Right ventricle myocardium superior (tissue), 1 donor: ENCODE results near the gene RC3H1. TPM values are rescaled to one million over a fixed set of nuclear protein-coding genes. Genes with fewer than 3 reads are reported as not detected.

Source experiments
- ATAC-seq: fragments of 200-7000 bp; cut with Tn5 transposase; one replicate; pipeline ENCODE4 v1.9.1; 2020; ENCODE audit warnings: mild to moderate bottlenecking; ENCODE audit not compliant: poor library complexity
- DNase-seq: peaks from one replicate; pipeline ENCODE4 v3.0.0-alpha.2; 2020
- intact Hi-C: fragments of 100-400 bp; cut with DNase I; formaldehyde crosslinking; loops from one replicate; pipeline ENCODE4 v1.11.2; 2022
- total RNA-seq: library from RNA; stranded (reverse); fragmentation: NEBNext Ultra II Directional; extraction: Animal tissue kit (Norgen Biotek cat#: 25700); gene quantifications from one replicate; pipeline ENCODE4 v1.2.1, GENCODE V29; 2021
- donor health status: DM: no; HTN: yes; CAD: no; lungs with severe emphysema.

Gene RC3H1
- total RNA-seq, 1 donor from 2014 or later, result 22.6 TPM

DNA sequence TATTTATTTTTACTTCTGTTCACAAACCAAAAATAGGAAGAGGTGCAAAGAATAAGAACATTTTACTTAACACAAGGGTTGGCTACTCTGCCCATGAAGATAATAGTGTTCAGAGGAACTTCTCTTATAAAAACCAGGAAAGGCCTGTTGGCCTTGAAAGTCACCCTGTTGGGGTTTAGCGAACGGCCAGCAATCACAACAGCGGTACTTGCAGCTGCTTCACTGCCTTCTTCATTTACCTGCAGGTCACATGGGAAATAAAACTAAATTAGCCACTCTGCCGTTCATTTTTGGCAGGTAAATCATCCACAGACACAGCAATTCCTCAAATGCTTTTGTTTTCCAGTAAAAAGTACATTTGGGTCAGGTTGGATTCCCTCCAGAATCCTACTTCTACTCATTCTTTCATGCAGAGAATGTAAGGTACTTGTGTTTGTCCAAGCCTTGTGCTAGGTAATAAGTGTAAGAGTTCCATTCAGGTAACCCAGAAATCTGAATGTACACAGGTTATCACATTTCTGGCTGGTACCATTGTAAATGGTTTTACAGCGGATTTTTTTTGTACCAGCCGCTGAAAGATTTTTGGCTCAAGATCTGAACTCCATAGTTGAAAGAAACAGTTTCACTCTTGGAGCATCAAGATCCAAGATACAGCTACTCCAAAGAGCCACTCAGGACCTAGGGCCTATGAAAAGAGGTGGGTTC is 118.2 kb downstream of the RC3H1 start:
- no peak for DNase-seq
- ATAC-seq, result no peak
- intact Hi-C loops, result no loop called here

DNA sequence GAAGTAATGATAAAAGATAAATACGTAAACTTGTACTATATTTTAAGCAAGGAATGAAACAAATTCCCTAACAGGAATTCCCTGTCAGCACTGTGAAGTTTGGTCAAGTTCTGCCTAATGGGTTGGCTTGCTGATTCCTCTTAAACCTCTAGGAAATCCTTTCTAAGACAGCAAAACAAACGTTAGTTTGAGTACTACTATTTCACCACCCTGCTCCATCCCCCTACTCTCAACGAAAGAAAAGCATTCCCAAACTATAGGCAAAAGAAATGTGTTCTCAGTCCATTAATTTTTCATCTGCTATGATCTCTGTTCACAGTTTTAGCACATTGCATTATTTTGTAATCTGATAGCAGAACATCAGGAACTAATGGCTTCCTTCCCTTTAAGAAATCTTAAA is 121.2 kb downstream of the RC3H1 start:
- intact Hi-C loops, result no loop called here
- no peak for DNase-seq
- ATAC-seq, result no peak

DNA sequence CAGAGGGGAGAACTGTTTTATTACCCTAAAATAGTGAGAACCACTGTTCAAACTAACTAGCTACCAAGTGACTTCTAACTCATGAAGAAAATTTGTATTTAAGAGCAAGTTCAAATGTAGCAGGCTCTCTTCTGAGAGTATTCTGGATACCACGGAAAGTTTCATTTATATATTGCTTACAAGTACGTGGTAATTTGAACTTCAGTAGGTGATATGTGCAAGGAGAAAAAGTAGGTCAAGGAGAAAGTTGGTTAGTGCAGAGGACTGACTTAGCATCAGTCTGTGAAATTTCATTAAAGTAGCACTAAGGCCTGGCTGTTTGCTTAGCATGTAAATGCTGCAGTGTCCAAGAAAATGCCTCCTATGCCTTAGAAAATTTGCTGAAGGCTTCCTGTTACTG is 121.7 kb downstream of the RC3H1 start:
- intact Hi-C loops, result no loop called here
- ATAC-seq (no peak), DNase-seq (no peak)

DNA sequence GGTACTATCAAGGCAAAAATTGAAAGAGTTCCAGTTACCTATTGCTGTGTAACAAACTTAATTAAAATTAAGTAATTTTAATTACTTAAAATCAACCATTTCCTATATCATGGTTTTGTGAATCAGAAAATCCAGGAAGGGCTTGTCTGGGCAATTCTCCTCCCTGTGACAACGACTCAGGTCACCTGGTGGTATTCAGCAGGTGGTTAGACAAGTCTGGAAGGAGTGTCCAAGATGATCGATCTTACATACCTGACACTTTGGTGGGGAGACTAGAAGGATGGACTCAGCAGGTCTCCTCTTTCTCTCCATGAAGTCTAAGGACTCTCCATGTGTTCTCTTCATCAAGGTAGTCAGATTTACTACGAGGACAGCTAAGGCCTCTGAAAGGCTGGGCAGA is 128.0 kb downstream of the RC3H1 start:
- no peak for DNase-seq
- no peak for ATAC-seq
- intact Hi-C loops, result no loop called here

DNA sequence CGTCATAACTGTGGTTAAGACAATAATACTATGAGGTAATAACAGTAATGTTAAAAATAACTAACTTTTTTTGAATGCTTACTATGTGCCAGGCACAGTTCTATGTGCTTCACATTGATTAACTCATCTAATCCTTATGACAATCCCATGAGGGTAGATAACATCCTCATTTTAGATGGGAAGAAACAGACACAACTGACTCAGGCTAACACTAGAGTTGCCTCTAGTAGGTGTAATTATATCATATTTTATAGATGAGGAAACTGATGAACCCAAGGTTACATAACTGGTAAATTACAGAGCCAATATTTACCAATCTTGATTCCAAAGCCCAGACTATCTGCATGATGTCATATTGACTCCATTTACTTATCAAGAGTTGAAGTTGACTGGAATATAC is 128.5 kb downstream of the RC3H1 start:
- intact Hi-C loops, result no loop called here
- ATAC-seq, result no peak
- no peak for DNase-seq

DNA sequence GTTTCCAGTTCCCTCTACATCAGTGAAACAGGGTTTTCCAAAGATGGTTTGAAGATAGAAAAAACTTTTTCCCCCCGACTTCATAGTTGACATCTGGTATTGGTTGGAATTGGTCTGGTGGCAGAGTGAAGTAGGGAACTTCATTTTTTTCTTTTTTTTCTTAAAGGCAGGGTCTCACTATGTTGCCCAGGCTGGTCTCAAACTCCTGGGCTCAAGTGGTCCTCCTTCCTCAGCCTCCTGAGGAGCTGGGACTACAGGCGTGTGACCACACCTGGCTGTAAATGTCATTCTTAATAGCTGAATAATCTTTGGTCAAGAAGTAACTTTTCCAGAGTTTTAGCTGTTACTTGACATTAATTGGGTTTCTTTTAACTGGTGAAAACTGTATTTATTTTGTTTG is 132.3 kb downstream of the RC3H1 start:
- intact Hi-C loops, result no loop called here
- ATAC-seq, result no peak
- no peak for DNase-seq

DNA sequence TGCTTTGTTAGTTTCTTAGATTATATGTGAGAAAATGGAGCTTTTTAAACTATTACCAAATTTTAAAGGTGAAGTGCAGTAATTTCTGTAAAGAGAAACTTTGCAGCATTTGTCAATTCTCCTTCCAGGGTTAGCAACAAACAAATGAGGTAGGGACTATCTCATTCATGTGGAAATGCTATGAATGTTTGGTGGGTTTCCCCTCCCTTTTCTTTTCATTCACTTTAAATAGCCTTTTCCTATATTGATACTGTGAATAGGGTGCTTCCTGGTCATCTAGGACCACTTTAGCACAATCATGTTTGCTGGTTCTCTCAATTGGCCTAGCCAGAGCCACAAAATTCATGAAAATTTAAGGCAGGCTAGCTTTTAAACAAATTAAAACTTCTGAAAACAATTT is 133.4 kb downstream of the RC3H1 start:
- ATAC-seq, result no peak
- intact Hi-C loops, result no loop called here

DNA sequence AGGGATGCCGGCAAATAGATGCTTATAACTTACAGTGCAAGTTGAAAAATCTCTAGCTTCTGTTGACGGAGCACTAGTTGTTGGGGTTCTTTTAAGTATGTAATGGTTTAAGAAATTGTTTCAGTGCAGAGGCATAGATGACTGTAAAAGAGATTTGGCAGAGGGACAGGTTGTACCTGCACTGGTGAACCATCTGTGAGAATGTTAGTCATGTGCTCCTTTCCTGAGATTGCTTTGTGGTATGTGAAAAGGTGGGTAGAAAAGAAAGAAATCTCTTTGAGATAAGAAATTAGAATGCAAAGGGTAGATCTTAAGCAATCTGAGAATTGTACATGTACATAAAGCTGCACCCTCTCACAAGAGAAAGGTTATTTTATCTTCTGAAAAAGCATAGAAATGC is 134.5 kb downstream of the RC3H1 start:
- no peak for DNase-seq
- intact Hi-C loops, result no loop called here
- no peak for ATAC-seq

More for the DNA sequence above, 133.4 kb downstream of the RC3H1 start:
- no peak for DNase-seq

DNA sequence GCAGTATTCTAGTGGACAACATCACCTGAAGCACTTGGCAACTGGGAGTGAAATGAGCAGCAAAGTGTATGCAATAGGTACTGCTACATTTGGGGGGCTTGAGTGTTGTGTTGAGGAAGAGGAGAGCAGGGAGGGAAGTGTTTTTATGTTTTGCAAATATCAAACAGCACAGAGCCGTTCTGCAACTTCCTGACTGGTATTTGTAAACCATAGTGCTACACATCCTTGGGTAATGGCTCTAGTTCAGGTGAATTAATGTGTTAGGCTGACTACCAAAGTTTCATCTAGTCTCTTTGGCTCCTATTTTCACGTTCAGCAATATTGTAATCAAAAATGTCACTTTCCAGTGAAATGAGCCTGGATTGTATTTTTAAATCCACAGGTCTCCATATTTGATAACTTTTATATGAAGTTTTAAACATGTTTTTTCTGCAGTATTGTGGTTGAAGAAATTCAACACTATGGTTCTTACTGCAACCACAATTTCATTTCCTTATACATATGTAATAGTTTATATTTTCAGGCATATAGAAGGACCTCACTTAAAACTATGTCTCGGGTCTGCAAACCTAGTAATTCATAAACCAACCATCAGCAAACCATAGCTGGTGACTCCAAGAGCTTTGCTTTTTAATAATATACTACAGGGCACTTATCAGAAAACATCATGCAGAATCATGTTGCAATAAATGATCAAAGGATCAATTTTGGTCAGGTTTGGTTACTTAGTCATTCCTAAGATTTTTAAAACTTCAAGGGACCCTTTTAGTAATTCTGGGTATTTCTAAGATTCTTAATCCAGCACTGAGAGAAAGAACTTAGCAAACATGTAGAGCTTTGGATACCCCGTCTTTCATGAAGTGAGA is 135.2 kb downstream of the RC3H1 start:
- no peak for ATAC-seq
- DNase-seq, result no peak
- intact Hi-C loops, result no loop called here

DNA sequence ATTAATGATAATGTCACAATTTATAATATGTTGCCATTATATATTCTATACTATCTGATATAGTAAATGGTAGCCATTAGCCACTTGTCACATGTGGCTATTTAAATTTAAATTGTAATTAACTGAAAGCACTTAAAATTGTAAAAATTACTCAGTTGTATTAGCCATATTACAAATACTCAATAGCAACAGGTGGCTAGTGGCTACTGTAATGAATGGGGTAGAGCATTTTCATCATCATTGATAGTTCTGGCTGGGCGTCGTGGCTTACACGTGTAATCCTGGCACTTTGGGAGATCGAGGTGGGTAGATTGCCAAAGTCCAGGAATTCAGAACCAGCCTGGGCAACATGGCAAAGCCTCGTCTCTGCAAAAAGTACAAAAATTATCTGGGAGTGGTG is 137.5 kb downstream of the RC3H1 start:
- DNase-seq (no peak), ATAC-seq (no peak)
- intact Hi-C loops, result no loop called here

Other genes with a start within 250 kb of the RC3H1 start
- 12.9 TPM for gene DARS2, start 197.7 kb downstream of the RC3H1 start, total RNA-seq
- 2.6 TPM for gene CENPL, start 197.5 kb downstream of the RC3H1 start, total RNA-seq
- gene GAS5, start 154.4 kb downstream of the RC3H1 start, total RNA-seq, result 50.2 TPM
- gene ZBTB37, start 154.0 kb downstream of the RC3H1 start, total RNA-seq, result 6.9 TPM
- 0.51 TPM for gene SERPINC1, start 105.0 kb downstream of the RC3H1 start, total RNA-seq
- 53.6 TPM for gene RABGAP1L, start 137.2 kb upstream of the RC3H1 start, total RNA-seq